Left kidney (tissue), 2 donors: ENCODE data around the gene PLPPR3. TPM values are rescaled to one million over a fixed set of nuclear protein-coding genes. Genes with fewer than 3 reads are reported as not detected.

Source experiments
- DNase-seq: peaks from one replicate; pipeline ENCODE4 v3.0.0-alpha.2; 2013
- polyA plus RNA-seq: library from polyadenylated mRNA; unstranded; fragments of 120-200 nt; gene quantifications from one replicate; pipeline ENCODE4 v1.2.1, GENCODE V29; 2013; ENCODE audit not compliant: insufficient read length

The PLPPR3 gene
- polyA plus RNA-seq, 1 donor, result 9.4 TPM

GRCh38 chr19:776549-776948 is 45.2 kb downstream of the PLPPR3 start:
- DNase-seq, result no peak

DNA sequence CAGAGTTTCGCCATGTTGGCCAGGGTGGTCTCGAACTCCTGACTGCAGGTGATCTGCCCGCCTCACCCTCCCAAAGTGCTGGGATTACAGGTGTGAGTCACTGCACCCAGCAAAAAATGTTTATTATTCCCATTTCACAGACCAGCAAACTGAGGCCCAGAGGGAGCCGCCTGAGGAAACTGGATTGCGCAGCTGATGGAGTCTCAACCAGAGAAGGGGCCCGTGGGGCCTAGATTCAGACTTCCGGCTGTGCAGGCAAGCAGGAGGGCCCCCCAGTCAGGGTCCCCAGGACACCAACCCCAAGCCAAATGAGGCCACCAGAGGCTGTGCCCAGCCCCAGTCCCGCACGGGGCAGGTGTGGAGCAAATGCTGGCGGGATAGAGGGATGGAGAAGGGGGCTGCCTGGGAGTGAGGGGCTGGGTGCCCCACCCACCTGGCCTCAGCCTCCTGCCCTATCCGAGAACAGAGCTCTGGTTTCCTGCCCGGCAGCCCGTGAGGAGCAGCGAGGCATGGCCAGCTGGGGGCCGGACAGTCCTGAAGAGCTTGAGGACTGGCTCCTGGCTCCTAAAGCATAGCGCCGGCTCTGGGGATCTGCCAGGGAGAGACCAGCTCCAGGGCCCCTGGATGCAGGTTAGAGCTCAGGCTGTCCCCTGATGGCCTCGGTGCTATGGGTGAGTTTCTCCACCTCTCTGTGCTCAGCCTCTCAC is 48.9 kb downstream of the PLPPR3 start:
- DNase-seq, result peak; percentile 53

DNA sequence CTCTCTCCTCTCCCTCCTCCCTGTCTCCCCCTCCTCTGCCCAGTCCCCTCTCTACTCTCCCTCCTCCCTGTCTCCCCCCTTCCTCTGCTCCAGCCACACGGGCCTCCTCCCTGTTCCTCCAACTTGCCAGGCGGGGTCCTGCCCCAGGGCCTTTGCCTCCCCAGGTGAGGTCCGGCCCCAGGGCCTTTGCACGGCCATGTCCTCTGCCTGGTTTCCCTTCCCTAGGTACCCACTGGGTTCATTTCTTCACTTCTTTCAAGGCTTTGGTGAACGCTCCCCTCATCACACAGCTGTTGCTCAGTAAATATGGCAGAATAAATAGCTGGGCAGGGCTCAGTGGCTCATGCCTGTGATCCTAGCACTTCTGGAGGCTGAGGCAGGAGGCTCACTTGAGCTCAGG is 49.7 kb downstream of the PLPPR3 start:
- DNase-seq, result no peak

DNA sequence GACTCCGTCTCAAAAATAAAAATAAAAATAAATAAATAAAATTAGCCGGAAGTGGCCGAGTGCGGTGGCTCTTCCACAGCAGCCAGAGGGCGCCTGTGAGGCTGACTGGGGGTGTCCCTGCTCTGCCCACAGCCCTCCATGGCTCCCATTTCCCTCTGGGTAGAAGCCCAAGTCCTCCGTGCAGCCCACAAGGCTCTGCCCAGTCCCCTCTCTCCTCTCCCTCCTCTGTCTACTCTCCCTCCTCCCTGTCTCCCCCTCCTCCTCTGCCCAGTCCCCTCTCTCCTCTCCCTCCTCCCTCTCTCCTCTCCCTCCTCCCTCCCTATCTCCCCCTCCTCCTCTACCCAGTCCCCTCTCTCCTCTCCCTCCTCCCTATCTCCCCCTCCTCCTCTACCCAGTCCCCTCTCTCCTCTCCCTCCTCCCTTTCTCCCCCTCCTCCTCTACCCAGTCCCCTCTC is 50.4 kb downstream of the PLPPR3 start:
- DNase-seq, result peak; percentile 13

- no peak for DNase-seq
Measured at GRCh38 chr19:769616-770015, 52.1 kb downstream of the PLPPR3 start.

GRCh38 chr19:768424-768823 is 53.3 kb downstream of the PLPPR3 start:
- no peak for DNase-seq

DNA sequence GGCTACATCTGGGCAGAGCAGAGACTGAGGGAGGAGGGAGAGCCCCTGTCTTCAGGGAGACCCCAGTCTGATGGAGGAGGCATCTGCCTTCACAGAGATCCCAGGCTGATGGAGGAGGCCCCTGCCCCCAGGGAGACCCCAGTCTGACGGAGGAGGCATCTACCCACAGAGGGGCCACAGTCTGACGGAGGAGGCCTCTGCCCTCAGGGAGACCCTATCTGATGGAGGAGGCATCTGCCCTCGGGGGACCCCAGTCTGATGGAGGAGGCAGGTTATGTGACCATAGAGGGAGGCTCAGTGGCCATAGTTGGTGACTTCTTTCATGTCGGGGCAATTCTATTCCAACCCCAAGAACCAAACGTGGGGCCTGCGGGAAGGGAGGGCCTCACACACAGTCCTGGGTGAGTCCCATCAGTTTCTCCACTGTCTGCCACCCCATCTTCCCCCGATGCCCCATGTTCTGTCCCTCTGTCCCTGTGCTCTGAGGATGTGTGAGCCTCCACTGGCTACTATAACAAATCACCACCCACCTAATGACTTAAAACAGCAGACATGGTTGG is 56.5 kb downstream of the PLPPR3 start:
- no peak for DNase-seq

DNA sequence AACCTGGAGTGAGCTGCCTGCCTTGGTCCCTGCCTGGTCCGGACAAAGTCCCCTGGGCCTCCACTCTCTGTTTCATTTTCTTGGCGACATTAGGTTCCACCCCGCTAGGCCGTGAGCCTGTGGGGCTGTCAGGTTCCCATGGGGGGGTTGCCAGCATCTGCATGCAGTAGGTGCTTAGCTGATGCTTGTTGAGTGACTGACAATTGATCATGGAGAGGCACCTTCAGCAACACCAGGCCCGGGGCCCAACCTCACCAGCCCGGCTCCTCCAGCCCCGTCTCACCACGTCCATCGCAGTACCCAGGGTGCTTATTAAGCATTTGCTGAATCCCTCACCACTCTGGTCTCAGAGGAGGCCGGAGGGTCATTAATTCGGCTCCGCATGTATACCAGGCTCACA is 57.5 kb downstream of the PLPPR3 start:
- DNase-seq, result no peak

DNA sequence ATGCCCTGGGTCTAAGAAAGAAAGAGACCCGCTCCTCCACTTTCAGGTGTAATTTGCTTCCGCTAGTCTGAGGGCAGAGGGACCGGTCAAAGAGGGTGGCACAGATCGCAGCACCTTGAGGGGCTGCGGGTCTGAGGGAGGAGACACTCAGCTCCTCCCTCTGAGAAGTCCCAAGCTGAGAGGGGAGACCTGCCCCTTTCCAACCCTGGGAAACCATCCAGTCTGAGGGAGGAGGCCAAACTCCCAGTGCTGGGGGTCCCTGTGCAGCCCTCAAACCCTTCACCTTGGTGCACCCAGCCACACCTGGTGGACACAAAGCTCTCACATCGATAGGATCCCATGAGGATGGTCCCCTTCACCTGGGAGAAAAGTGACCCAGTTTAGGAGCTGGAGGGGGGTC is 57.9 kb downstream of the PLPPR3 start:
- DNase-seq, result no peak

DNA sequence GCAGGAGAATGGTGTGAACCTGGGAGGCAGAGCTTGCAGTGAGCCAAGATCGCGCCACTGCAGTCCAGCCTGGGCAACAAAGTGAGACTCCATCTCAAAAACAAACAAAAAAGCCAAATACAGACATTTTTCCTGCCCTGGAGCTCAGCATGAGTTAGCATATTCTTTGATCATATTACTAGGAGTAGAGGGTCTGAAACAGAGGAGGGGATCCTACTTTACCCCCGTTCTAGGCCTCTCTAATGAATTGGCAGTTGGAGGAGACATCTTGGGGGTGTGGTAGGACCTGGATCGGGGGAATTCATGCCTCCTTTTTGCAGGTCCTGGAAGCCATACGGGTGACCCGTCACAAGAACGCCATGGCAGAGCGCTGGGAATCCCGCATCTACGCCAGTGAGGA is 58.6 kb downstream of the PLPPR3 start:
- DNase-seq, result no peak

Other genes with a start within 250 kb of the PLPPR3 start
- gene BSG, start 249.4 kb downstream of the PLPPR3 start, polyA plus RNA-seq, result 366 TPM
- 0.32 TPM for gene HCN2, start 232.1 kb downstream of the PLPPR3 start, polyA plus RNA-seq
- gene POLRMT, start 188.4 kb downstream of the PLPPR3 start, polyA plus RNA-seq, result 75.8 TPM
- gene FGF22, start 182.1 kb downstream of the PLPPR3 start, polyA plus RNA-seq, result 0.60 TPM
- 21.5 TPM for gene RNF126, start 158.7 kb downstream of the PLPPR3 start, polyA plus RNA-seq
- gene FSTL3, start 145.6 kb downstream of the PLPPR3 start, polyA plus RNA-seq, result 15.2 TPM
- 0.18 TPM for gene PRSS57, start 126.5 kb downstream of the PLPPR3 start, polyA plus RNA-seq
- 73.4 TPM for gene PALM, start 113.0 kb downstream of the PLPPR3 start, polyA plus RNA-seq
- 7.0 TPM for gene MISP, start 70.8 kb downstream of the PLPPR3 start, polyA plus RNA-seq
- 395 TPM for gene PTBP1, start 24.5 kb downstream of the PLPPR3 start, polyA plus RNA-seq
- 0.81 TPM for gene AZU1, start 5.9 kb upstream of the PLPPR3 start, polyA plus RNA-seq
- 0.67 TPM for gene PRTN3, start 19.0 kb upstream of the PLPPR3 start, polyA plus RNA-seq
- gene ELANE, start 30.3 kb upstream of the PLPPR3 start, polyA plus RNA-seq, result 0.20 TPM
- gene CFD, start 37.7 kb upstream of the PLPPR3 start, polyA plus RNA-seq, result 2.1 TPM
- 45.7 TPM for gene MED16, start 71.2 kb upstream of the PLPPR3 start, polyA plus RNA-seq
- not detected for gene RNU6-9, start 71.5 kb upstream of the PLPPR3 start, polyA plus RNA-seq
- 34.8 TPM for gene R3HDM4, start 91.3 kb upstream of the PLPPR3 start, polyA plus RNA-seq
- gene KISS1R, start 95.4 kb upstream of the PLPPR3 start, polyA plus RNA-seq, result 0.25 TPM
- 28.3 TPM for gene ARID3A, start 104.1 kb upstream of the PLPPR3 start, polyA plus RNA-seq
- gene WDR18, start 162.4 kb upstream of the PLPPR3 start, polyA plus RNA-seq, result 30.4 TPM
- gene GRIN3B, start 178.5 kb upstream of the PLPPR3 start, polyA plus RNA-seq, result 0.71 TPM
- 92.5 TPM for gene TMEM259, start 199.2 kb upstream of the PLPPR3 start, polyA plus RNA-seq
- gene RNU6-2, start 199.6 kb upstream of the PLPPR3 start, polyA plus RNA-seq, result not detected
- gene CNN2, start 204.7 kb upstream of the PLPPR3 start, polyA plus RNA-seq, result 164 TPM
- 7.6 TPM for gene ABCA7, start 218.2 kb upstream of the PLPPR3 start, polyA plus RNA-seq
- 7.2 TPM for gene ARHGAP45, start 245.2 kb upstream of the PLPPR3 start, polyA plus RNA-seq